ENCODE measurements around the gene AFF4. TPM values are rescaled to one million over a fixed set of nuclear protein-coding genes. Genes with fewer than 3 reads are reported as not detected.
"Not testable (repeated sequence)": the region's sequence is repeated elsewhere in the genome, so short reads cannot be mapped to it uniquely, and the experiment has no call there.

Gene AFF4
- total and polyA plus RNA-seq, 2 of the 4 experiments (the other 2 are of a cell fraction): 27.3 to 57.2 TPM

- H4K5ac ChIP-seq (ENCODE audit: low read depth, low read length); H2AFZ ChIP-seq (replicated peaks; ENCODE audit: low read length, poor library complexity); H3K18ac ChIP-seq (ENCODE audit: low read depth, low read length); DNase-seq; CTCF ChIA-PET; BruUV-seq (replicated peaks); H3K79me1 ChIP-seq (ENCODE audit: low read depth in 1 of 2, low read length in 2 of 2); H2BK15ac ChIP-seq (ENCODE audit: low read depth, low read length); H3K27ac ChIP-seq (ENCODE audit: insufficient read depth, low read length); H2BK20ac ChIP-seq (ENCODE audit: low read depth, low read length); POLR2A ChIA-PET (ENCODE audit: unreplicated experiment); H2BK5ac ChIP-seq (ENCODE audit: low read depth, low read length, poor library complexity, severe bottlenecking); H3K4me2 ChIP-seq (ENCODE audit: low read depth, low read length); ATAC-seq (ENCODE audit: low read depth); dilution Hi-C loops (cut with HindIII; ENCODE audit: low sequenced_read_pairs, unreplicated experiment); H3K4ac ChIP-seq (ENCODE audit: low read depth, low read length); H2BK120ac ChIP-seq (ENCODE audit: low read depth, low read length); H4K20me1 ChIP-seq (ENCODE audit: insufficient read depth, low read length); H2AK9ac ChIP-seq (replicated peaks; ENCODE audit: low read depth, low read length, poor library complexity); H3K23ac ChIP-seq (ENCODE audit: low read depth, low read length); H3K9me3 ChIP-seq (ENCODE audit: control insufficient read depth, insufficient read depth, low read length); H3K9ac ChIP-seq (ENCODE audit: low read depth, low read length); H4K8ac ChIP-seq (ENCODE audit: low read depth in 2 of 2, low read length in 2 of 2); H3K14ac ChIP-seq (replicated peaks; ENCODE audit: low read depth, low read length); H4K91ac ChIP-seq (ENCODE audit: insufficient read depth, low read depth, low read length); H3K9me1 ChIP-seq (ENCODE audit: insufficient read depth, low read length); H3K4me1 ChIP-seq (ENCODE audit: control insufficient read depth, insufficient read depth, low read length); H3K36me3 ChIP-seq (ENCODE audit: control insufficient read depth, insufficient read depth, low read length); H3K56ac ChIP-seq (ENCODE audit: extremely low read depth, insufficient read depth, low read length); H3K27me3 ChIP-seq (ENCODE audit: control insufficient read depth, insufficient read depth, low read length); in situ Hi-C loops (cut with MboI; ENCODE audit: low sequenced_read_pairs); H3K4me3 ChIP-seq (ENCODE audit: insufficient read depth, low read depth, low read length); H2AK5ac ChIP-seq (ENCODE audit: low read depth, low read length); intact Hi-C loops (cut with micrococcal nuclease): not testable (repeated sequence)
- WGBS, 2 experiments (ENCODE audit: extremely low coverage in 2 of 2, insufficient read length in 1 of 2): no CpG with 5 or more reads among the region's 5 CpGs
Measured at GRCh38 chr5:132854992-132855391, 108.4 kb downstream of the AFF4 start.
